Esophagus muscularis mucosa (tissue), 4 donors: ENCODE data around the gene DLD. TPM values are rescaled to one million over a fixed set of nuclear protein-coding genes. Genes with fewer than 3 reads are reported as not detected.
"Not testable (repeated sequence)": the region's sequence is repeated elsewhere in the genome, so short reads cannot be mapped to it uniquely, and the experiment has no call there.

ENCODE experiments used
- DNase-seq: peaks from one replicate; pipeline ENCODE4 v3.0.0-alpha.2; 2017; ENCODE audit errors: extremely low spot score
- H3K27ac ChIP-seq, 4 donors: fragments of 200-600 bp; sonication (generic); replicated peaks in 1 of 4; 1 replicate in 3 of 4; 2 replicates in 1 of 4; pipeline ENCODE4 v1.5.1; 2016 to 2019; ENCODE audit warnings: mild to moderate bottlenecking in 1 of 4
- H3K27me3 ChIP-seq, 4 donors: fragments of 200-600 bp; sonication (generic); one replicate each; pipeline versions ENCODE4 v1.5.1 to v1.6.0; 2016 to 2019
- H3K36me3 ChIP-seq, 4 donors: fragments of 200-600 bp; sonication (generic); one replicate each; pipeline ENCODE4 v1.5.1; 2016 to 2019
- H3K4me1 ChIP-seq, 4 donors: fragments of 200-600 bp; sonication (generic); one replicate each; pipeline ENCODE4 v1.5.1; 2016 to 2019
- H3K4me3 ChIP-seq, 4 donors: fragments of 200-600 bp; sonication (generic); 1 replicate in 2 of 4; 2 replicates in 2 of 4; pipeline ENCODE4 v1.5.1; 2016 to 2019; ENCODE audit warnings: mild to moderate bottlenecking in 4 of 4, moderate library complexity in 1 of 4
- H3K9me3 ChIP-seq, 4 donors: fragments of 200-600 bp; sonication (generic); 1 replicate in 3 of 4; 2 replicates in 1 of 4; pipeline ENCODE4 v1.5.1; 2016 to 2019
- EP300 ChIP-seq: sonication (generic); formaldehyde crosslinking; IDR thresholded peaks from one replicate; pipeline ENCODE4 v1.6.1; 2017; ENCODE audit warnings: antibody characterized with exemption
- POLR2A ChIP-seq: fragments of 450-650 bp; IDR thresholded peaks from one replicate; pipeline ENCODE4 v1.6.1; 2017; ENCODE audit warnings: antibody characterized with exemption, moderate library complexity, mild to moderate bottlenecking, low read depth
- POLR2AphosphoS5 ChIP-seq, 2 donors: sonication (generic); formaldehyde crosslinking; IDR thresholded peaks; one replicate each; pipeline ENCODE4 v1.6.1; 2017; ENCODE audit warnings: antibody characterized with exemption in 2 of 2
- whole genome bisulfite sequencing: methylation state at CpG from one replicate; pipeline ENCODE4 v1.1.5; 2018; 5-methylcytosine and 5-hydroxymethylcytosine counted together
- intact Hi-C: fragments of 100-400 bp; cut with DNase I; formaldehyde crosslinking; loops from one replicate; pipeline ENCODE4 v1.15.1; 2023
- total RNA-seq, 4 donors: library from RNA; depleted of rRNA; stranded (reverse); fragments of >200 nt; gene quantifications; one replicate each; pipeline versions ENCODE4 v1.1.0 to v1.2.1, GENCODE V29; 2016
- TF ChIP-seq, protein P1 (sequence below), 3 experiments: fragments of 200-600 bp in 2 of 3; fragments of 450-650 bp in 1 of 3; sonication (generic) in 2 of 3; IDR thresholded peaks; one replicate each; pipeline ENCODE4 v1.5.1; 2017 to 2019; ENCODE audit warnings: antibody characterized with exemption in 3 of 3, mild to moderate bottlenecking in 2 of 3, moderate library complexity in 1 of 3

DLD gene
- total RNA-seq, 4 donors from 2014 or later = 99.9 to 135 (median 119) TPM

DNA sequence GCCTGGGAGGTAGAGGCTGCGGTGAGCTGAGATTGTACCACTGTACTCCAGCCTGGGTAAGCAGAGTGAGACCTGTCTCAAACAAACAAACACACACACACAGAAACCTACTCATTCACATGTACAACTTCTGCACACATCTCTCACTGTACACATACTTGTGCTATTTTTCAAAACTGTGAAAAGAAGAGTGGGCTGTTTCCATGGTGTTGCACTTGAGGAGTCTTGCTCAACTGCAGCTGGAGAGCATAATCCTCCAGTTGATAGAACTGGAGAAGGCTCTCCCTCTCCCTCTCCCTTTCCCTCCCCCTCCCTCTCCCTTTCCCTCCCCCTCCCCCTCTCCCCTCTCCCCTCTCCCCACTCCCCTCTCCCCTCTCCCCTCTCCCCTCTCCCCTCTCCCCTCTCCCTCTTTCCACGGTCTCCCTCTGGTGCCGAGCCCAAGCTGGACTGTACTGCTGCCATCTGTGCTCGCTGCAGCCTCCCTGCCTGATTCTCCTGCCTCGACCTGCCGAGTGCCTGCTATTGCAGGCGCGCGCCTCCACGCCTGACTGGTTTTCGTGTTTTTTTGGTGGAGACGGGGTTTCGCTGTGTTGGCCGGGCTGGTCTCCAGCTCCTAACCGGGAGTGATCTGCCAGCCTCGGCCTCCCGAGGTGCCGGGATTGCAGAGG is 43.7 kb upstream of the DLD start:
- intact Hi-C loops = no loop called here
- TF ChIP-seq EP300 = no peak
- no peak for TF ChIP-seq POLR2A
- TF ChIP-seq, protein P1, sequence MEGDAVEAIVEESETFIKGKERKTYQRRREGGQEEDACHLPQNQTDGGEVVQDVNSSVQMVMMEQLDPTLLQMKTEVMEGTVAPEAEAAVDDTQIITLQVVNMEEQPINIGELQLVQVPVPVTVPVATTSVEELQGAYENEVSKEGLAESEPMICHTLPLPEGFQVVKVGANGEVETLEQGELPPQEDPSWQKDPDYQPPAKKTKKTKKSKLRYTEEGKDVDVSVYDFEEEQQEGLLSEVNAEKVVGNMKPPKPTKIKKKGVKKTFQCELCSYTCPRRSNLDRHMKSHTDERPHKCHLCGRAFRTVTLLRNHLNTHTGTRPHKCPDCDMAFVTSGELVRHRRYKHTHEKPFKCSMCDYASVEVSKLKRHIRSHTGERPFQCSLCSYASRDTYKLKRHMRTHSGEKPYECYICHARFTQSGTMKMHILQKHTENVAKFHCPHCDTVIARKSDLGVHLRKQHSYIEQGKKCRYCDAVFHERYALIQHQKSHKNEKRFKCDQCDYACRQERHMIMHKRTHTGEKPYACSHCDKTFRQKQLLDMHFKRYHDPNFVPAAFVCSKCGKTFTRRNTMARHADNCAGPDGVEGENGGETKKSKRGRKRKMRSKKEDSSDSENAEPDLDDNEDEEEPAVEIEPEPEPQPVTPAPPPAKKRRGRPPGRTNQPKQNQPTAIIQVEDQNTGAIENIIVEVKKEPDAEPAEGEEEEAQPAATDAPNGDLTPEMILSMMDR (IDR thresholded peaks at IDR 0.05) = no peak
- TF ChIP-seq POLR2AphosphoS5 (IDR thresholded peaks at IDR 0.05) = no peak
- Histone ChIP-seq H3K27ac (no peak overlapping the region), H3K9me3 (no peaks in the 10 kb centered on the region), H3K4me3 (no peak overlapping the region), H3K4me1 (no peaks in the 10 kb centered on the region), H3K36me3 (no peaks in the 10 kb centered on the region), H3K27me3 (no peaks in the 10 kb centered on the region)
- 87% methylated on average over 7 of the region's 18 CpGs for WGBS
- no peak for DNase-seq

DNA sequence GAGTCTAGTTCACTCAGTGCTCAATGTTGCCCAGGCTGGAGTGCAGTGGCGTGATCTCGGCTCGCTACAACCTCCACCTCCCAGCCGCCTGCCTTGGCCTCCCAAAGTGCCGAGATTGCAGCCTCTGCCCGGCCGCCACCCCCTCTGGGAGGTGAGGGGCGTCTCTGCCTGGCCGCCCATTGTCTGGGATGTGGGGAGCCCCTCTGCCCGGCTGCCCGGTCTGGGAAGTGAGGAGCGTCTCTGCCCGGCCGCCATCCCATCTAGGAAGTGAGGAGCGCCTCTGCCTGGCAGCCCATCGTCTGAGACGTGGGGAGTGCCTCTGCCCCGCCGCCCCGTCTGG is 43.2 kb upstream of the DLD start:
- DNase-seq, H3K36me3 ChIP-seq, H3K9me3 ChIP-seq, H3K4me1 ChIP-seq, H3K4me3 ChIP-seq, intact Hi-C loops, H3K27ac ChIP-seq, H3K27me3 ChIP-seq: not testable (repeated sequence)
- 96% methylated on average over 9 of the region's 20 CpGs for WGBS

DNA sequence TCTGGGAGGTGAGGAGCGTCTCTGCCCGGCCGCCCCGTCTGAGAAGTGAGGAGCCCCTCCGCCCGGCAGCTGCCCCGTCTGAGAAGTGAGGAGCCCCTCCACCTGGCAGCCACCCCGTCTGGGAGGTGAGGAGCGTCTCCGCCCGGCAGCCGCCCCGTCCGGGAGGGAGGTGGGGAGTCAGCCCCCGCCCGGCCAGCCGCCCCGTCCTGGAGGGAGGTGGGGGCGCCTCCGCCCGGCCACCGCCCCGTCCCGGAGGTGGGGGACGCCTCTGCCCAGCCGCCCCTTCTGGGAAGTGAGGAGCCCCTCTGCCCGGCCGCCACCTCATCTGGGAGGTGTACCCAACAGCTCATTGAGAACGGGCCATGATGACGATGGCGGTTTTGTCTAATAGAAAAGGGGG is 42.8 kb upstream of the DLD start:
- H3K4me3 ChIP-seq, H3K27me3 ChIP-seq, H3K36me3 ChIP-seq, H3K27ac ChIP-seq, intact Hi-C loops, H3K9me3 ChIP-seq, DNase-seq, H3K4me1 ChIP-seq: not testable (repeated sequence)
- WGBS = 96% methylated on average over 13 of the region's 31 CpGs

DNA sequence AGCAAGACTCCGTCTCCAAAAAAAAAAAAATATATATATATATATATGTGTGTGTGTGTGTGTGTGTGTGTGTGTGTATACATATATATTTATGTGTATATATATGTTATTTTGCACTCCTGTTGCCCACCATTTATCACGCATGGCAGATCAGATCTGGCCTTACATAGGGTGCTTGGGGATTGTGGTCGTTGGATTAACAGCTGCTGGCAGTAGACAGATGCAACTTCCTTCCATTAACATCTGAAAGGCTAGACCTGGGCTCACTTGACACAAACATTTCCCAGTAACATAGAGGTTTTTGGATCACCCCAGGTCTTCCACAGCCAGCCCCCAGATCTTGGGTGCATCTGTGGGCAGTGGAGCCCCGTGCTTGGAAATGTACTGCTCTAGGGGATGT is 40.8 kb upstream of the DLD start:
- no peaks in the 10 kb centered on the region for H3K36me3 ChIP-seq
- no peak overlapping the region for H3K27ac ChIP-seq
- TF ChIP-seq POLR2A = no peak
- no peak for TF ChIP-seq EP300
- no peak for TF ChIP-seq POLR2AphosphoS5 (IDR thresholded peaks at IDR 0.05)
- WGBS = 90% methylated on average over 4 of the region's 4 CpGs
- H3K4me1 ChIP-seq = no peaks in the 10 kb centered on the region
- no peaks in the 10 kb centered on the region for H3K27me3 ChIP-seq
- DNase-seq = no peak
- no peak overlapping the region for H3K4me3 ChIP-seq
- intact Hi-C loops = no loop called here
- no peaks in the 10 kb centered on the region for H3K9me3 ChIP-seq

DNA sequence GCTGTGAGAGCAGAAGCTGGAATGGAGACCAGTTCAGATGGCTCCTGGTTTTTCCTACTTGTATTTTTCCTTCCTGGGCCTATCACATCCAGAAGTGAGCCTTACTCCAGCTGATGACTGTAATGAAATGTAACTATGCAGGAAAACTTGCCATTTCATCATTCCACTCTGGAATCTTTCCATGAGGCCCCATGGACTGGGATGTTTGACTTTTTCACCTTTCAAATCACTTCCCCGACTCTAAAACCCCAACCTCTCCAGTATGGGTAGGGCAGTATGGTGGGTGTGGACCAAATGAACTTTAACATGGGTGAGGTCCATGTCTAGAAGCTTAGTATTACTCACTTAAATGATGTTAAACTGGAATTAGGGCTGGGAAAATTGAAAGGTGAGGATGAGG is 40.3 kb upstream of the DLD start:
- DNase-seq = no peak
- Histone ChIP-seq H3K36me3 (no peaks in the 10 kb centered on the region), H3K27ac (no peak overlapping the region), H3K27me3 (no peaks in the 10 kb centered on the region), H3K9me3 (no peaks in the 10 kb centered on the region), H3K4me3 (no peak overlapping the region), H3K4me1 (no peaks in the 10 kb centered on the region)
- no CpG with 5 or more reads among the region's 1 CpG for WGBS
- TF ChIP-seq, protein P1 (IDR thresholded peaks at IDR 0.05) = no peak
- no peak for TF ChIP-seq POLR2A
- TF ChIP-seq POLR2AphosphoS5 (IDR thresholded peaks at IDR 0.05) = no peak
- TF ChIP-seq EP300 = no peak
- intact Hi-C loops = no loop called here

DNA sequence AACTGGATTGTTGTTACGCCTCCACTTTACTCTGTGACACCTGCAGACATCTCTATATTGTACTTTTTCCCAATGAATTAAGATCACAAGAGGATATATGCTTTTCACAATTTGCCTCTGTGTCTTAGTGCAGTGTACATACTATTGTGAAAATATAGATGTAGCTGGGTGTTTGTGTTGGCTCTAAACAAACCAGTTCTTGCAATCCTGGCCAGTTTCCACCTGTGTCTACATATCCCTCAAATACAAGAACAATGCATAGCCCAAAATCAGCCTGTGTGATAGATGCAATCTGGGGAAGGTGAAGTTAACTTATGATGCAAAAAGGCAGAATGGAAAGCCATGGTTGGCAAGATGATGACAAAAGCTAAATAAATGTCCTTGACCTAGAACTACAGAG is 36.5 kb upstream of the DLD start:
- intact Hi-C loops = no loop called here
- Histone ChIP-seq H3K4me3 (no peak overlapping the region), H3K4me1 (peaks cover 0 to 3% (median 0%) of the 10 kb centered on the region in 4 donors), H3K36me3 (no peaks in the 10 kb centered on the region), H3K27ac (no peak overlapping the region), H3K27me3 (no peaks in the 10 kb centered on the region), H3K9me3 (no peaks in the 10 kb centered on the region)
- 100% methylated on average over 1 of the region's 1 CpG for WGBS
- TF ChIP-seq POLR2AphosphoS5 (IDR thresholded peaks at IDR 0.05) = no peak
- no peak for TF ChIP-seq POLR2A
- no peak for TF ChIP-seq EP300
- TF ChIP-seq, protein P1 (IDR thresholded peaks at IDR 0.05) = no peak
- no peak for DNase-seq
